PC-9 (cell line): ENCODE data around the gene MCIDAS.

Source experiments
- CTCF ChIP-seq: fragments of 200-600 bp; sonication (generic); conservative IDR thresholded peaks from 2 replicates; pipeline ENCODE4 v1.6.1; 2017; ENCODE audit warnings: mixed run types, antibody characterized with exemption, mild to moderate bottlenecking, moderate library complexity
- EZH2 ChIP-seq: fragments of 200-600 bp; sonication (generic); IDR thresholded peaks from 2 replicates; pipeline ENCODE4 v1.8.0; 2017; ENCODE audit warnings: antibody characterized with exemption, low read depth

GRCh38 chr5:55231919-55232270 is 4.8 kb upstream of the MCIDAS start:
- TF ChIP-seq CTCF (no peak), EZH2 (no peak)
